NT2/D1 (cell line): ENCODE measurements around the gene KCNT1.

Experiments
- SUZ12 ChIP-seq: IDR thresholded peaks from 2 replicates; pipeline ENCODE4 v1.6.1; 2011; ENCODE audit not compliant: insufficient read length, insufficient read depth; ENCODE audit errors: extremely low read depth
- YY1 ChIP-seq: IDR thresholded peaks from 2 replicates; pipeline ENCODE4 v1.6.1; 2011; ENCODE audit not compliant: insufficient read length, insufficient read depth
- ZNF274 ChIP-seq: IDR thresholded peaks from 2 replicates; pipeline ENCODE4 v1.6.1; 2011; ENCODE audit warnings: mild to moderate bottlenecking, low read depth, low read length

- TF ChIP-seq SUZ12 (no peak), YY1 (no peak), ZNF274 (no peak)
These were observed 31.0 kb upstream of the KCNT1 start for GRCh38 chr9:135670721-135671590.
